Measurements from ENCODE around the gene SFTPD.

GRCh38 chr10:79910836-79911235 is 38.1 kb downstream of the SFTPD start:
- TF ChIP-seq RERE (CRISPR knock-in tag; IDR thresholded peaks at IDR 0.05; ENCODE audit: low read depth) = no peak
- no peak for TF ChIP-seq CTCF (CRISPR knock-in tag; IDR thresholded peaks at IDR 0.05)
- no peak for TF ChIP-seq ZBTB40 (IDR thresholded peaks at IDR 0.05)
- no peak for TF ChIP-seq ZBTB40 (CRISPR knock-in tag; IDR thresholded peaks at IDR 0.05)
- TF ChIP-seq JUN (CRISPR knock-in tag; IDR thresholded peaks at IDR 0.05) = no peak
- TF ChIP-seq RFX5 (IDR thresholded peaks at IDR 0.05; ENCODE audit: low read depth, low read length) = no peak
- no peak for TF ChIP-seq SP1 (IDR thresholded peaks at IDR 0.05)
- no peak for TF ChIP-seq SP1 (CRISPR knock-in tag; IDR thresholded peaks at IDR 0.05)
- no peak for TF ChIP-seq CREB1 (IDR thresholded peaks at IDR 0.05)
- TF ChIP-seq CREB1 (CRISPR knock-in tag; IDR thresholded peaks at IDR 0.05) = no peak
- TF ChIP-seq U2AF2 (IDR thresholded peaks at IDR 0.05; ENCODE audit: low read depth, low read length) = no peak
